Breast epithelium (tissue), 3 donors: ENCODE measurements around the gene RPL18.

Experiments used
- POLR2A ChIP-seq: fragments of 450-650 bp; IDR thresholded peaks from one replicate; pipeline ENCODE4 v1.6.1; 2016; ENCODE audit warnings: antibody characterized with exemption, mild to moderate bottlenecking, moderate library complexity
- POLR2AphosphoS5 ChIP-seq, 3 donors: sonication (generic); formaldehyde crosslinking; IDR thresholded peaks; one replicate each; pipeline ENCODE4 v1.6.1; 2017; ENCODE audit warnings: antibody characterized with exemption in 3 of 3
- TF ChIP-seq, protein P1 (sequence below), 3 donors: fragments of 450-650 bp; IDR thresholded peaks; one replicate each; pipeline ENCODE4 v1.5.1; 2016 to 2017; ENCODE audit warnings: antibody characterized with exemption in 3 of 3, mild to moderate bottlenecking in 3 of 3, moderate library complexity in 3 of 3

DNA sequence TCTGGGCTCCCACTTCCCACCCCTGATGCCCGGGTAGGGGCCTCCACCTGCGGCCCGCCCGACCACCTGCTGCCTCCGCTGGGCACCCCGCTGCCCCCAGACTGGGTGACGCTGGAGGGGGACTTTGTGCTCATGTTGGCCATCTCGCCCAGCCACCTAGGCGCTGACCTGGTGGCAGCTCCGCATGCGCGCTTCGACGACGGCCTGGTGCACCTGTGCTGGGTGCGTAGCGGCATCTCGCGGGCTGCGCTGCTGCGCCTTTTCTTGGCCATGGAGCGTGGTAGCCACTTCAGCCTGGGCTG, 10.3 kb upstream of the RPL18 start:
- TF ChIP-seq, protein P1, sequence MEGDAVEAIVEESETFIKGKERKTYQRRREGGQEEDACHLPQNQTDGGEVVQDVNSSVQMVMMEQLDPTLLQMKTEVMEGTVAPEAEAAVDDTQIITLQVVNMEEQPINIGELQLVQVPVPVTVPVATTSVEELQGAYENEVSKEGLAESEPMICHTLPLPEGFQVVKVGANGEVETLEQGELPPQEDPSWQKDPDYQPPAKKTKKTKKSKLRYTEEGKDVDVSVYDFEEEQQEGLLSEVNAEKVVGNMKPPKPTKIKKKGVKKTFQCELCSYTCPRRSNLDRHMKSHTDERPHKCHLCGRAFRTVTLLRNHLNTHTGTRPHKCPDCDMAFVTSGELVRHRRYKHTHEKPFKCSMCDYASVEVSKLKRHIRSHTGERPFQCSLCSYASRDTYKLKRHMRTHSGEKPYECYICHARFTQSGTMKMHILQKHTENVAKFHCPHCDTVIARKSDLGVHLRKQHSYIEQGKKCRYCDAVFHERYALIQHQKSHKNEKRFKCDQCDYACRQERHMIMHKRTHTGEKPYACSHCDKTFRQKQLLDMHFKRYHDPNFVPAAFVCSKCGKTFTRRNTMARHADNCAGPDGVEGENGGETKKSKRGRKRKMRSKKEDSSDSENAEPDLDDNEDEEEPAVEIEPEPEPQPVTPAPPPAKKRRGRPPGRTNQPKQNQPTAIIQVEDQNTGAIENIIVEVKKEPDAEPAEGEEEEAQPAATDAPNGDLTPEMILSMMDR (IDR thresholded peaks at IDR 0.05), result no peak
- TF ChIP-seq POLR2A (no peak), POLR2AphosphoS5 (IDR thresholded peaks at IDR 0.05) (peak in 1 of 3 donors; percentile 9)
